GM04503 (cell line): ENCODE results near the gene ZNF460.
A peak's percentile ranks its signal among the peaks of the same experiment; 100 is the strongest.
"Not testable (repeated sequence)": the region's sequence is repeated elsewhere in the genome, so short reads cannot be mapped to it uniquely, and the experiment has no call there.

Source experiments
- DNase-seq: peaks from one replicate; pipeline ENCODE4 v3.0.0-alpha.2; 2012; ENCODE audit warnings: low read depth

ZNF460 gene

DNA sequence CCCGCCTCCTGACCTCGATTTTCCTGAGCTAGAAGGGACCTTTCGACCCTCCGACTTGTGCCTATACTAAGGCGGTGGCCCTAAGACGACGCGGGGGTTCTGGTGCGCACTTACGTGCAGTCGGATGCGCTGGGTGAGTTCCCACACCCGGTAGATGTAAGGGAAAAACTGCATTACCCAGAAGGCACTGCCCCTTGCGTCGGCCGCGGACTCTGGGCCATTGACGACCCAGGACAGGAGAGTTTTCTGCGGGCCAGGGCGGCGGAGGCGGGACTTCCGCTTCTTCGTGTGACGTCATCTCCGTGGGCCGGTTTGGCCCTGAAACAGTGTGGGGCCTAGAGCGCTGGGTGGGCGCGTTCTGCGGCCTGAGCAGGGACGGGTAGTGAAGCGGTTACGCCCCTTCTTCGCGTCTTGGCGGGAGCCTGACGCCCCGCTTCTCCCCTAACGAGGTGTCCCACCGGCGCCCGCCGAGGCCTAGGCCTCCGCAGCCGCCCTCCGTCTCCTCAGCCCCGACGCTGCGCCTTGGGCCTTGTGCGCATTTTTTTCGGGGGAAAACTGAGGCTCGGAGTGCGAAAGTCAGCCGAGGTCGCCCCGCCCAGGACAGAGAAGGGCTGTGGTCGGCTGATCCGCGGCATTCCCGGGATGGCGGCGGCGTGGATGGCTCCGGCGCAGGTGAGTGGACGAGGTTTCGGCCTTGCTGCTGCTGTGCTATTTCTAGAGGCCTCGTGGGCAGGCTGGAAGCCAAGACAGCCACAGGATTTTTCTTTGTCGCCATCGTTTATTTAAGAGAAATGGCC lies at the start of gene ZNF460:
Gene ZNF460, plus strand, starts transcription at position 321 of the 797 bp plus-strand sequence. Its CDS starts 322 bp downstream, at position 643.
- DNase-seq = peak; percentile 83

DNA sequence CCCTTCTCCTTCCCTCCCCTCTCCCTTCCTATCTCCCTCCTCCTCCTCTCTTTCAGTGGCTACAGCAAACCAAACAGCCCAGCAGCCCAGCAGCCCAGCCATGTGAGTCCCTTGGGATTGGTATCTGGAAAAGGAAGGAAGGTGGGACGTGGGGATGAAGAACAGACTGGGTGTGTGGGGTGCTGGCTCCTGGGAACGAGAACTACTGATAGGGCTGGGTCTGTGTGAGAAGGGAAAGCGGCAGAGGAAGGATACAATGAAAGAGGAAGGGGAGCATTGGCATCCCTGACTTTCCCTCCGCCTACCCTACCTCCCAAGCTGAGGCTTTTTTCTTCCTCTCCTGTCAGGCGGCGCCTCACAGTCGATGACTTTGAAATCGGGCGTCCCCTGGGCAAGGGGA lies 48.6 kb upstream of the ZNF460 start:
- DNase-seq = no peak

DNA sequence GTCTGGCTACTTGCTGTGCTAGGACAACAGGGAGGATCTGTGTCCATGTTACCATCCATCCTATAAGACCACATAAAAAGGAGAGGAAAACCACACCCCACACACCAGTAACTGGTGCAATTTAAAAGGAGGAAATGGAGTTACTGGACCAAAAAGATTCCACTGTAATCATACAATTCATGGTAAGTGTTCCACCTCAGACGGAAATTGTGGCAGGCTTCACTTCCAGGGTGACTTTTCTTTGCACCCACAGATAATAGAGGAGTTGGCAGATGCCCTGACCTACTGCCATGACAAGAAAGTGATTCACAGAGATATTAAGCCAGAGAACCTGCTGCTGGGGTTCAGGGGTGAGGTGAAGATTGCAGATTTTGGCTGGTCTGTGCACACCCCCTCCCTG lies 47.1 kb upstream of the ZNF460 start:
- DNase-seq = no peak

DNA sequence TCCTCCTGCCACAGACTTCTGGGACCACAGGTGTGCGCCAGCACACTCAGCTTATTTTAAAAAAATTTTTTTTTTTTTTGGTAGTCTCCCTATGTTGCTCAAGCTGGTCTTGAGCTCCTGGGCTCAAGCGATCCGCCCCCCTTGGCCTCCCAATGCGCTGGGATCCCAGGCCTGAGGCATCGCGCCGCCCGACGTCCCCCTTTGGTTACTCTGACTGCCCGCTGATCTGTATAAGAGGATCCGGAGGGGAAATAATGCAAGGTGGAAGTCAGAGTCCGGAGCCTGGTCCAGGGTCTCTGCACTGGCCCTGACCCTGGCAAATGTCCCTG lies 40.3 kb upstream of the ZNF460 start:
- no peak for DNase-seq

DNA sequence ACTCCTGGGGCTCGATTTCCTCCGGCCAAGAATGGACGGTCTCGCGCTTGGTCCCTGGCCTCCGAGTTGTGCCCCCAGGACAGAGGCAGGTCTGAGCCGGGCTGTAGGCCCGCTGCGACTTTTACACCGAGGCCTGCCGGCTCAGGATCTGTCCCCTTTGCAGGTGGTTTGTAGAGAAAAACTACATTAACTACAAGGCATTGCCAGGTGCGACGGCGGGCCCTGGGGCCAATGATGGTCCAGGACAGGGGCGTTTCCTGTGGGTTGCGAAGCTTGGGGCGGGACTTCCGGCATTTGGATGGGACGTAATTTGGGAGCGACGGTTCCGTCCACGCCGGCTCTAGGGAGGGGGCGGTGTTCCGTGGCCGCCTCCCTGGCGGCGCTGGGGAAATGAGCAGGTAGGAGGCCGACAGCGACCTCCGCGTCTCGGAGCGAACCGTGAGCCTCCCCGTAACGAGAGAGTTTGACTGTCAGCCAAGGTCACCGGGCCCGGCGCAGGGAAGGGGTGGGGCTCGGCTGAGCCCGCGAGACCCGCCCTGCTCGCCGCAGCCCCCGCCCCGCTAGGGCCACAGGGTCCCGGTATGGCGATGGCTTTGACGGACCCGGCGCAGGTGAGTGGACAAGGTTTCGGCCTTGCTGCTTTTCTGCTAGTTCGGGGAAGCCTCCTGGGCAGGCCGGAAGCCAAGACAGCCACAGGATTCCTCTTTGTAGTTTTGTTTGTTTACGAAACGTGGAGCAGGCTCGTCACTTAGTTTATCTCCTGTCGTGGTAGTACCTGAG lies 39.8 kb upstream of the ZNF460 start, which contains the start of gene ZNF805:
Gene ZNF805, plus strand, starts transcription at position 322 of the 780 bp plus-strand sequence. Its CDS starts 260 bp downstream, at position 582.
- peak; percentile 53 for DNase-seq

DNA sequence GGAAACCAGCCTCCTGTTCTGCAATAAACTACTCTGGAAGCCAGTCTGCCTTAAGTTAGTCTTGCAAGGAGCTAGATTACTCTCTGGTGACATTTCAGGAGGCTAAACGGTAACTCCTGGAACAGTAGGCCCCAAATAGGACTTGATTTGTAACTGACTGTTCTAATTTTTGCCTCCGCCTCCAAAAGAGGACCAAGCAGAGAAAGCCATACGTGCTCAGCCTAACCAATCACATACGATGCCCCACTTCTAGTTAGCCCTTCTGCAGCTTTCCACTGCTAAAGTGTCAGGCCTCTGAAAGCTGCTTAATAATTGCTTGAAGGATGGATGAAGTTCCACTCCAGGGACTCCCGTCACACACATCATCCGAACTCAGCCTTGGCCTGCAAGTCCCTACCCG lies 39.1 kb upstream of the ZNF460 start:
- no peak for DNase-seq

DNA sequence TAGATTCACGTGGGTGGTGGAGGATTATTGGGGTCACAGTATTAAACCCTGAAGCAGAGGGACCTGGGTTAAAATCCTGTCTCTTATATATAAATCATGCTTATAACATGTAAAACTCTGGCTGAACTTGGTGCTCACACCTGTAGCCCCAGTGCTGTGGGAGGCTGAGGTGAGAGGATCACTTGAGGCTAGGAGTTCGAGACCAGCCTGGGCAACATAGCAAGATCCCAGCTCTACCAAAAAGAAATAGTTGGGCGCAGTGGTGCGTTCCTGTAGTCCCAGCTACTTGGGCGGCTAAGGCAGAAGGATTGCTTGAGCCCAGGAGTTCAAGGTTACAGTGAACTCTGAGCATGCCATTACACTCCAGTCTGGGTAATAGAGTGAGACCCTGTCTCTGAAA lies 37.5 kb upstream of the ZNF460 start:
- DNase-seq = no peak

DNA sequence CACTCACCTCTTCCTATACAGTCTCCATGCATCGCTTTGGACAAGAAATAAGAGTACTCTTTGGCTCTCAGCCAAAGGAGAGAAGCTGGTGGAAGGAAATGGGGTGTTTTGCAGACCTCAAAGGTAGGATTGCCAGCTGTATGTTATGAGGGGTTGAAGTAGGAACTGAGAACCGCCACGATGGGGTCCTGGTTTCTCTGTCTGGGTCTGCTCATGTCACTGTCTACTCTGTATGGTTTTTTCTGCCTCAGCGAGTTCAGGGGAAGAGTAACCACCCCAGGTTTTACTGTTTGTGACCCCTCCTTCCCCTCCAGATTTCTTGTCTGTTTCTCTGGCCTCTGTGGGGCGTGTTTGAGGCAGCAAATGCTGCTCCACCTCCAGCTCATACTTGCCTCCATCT lies 35.8 kb upstream of the ZNF460 start:
- DNase-seq = no peak

DNA sequence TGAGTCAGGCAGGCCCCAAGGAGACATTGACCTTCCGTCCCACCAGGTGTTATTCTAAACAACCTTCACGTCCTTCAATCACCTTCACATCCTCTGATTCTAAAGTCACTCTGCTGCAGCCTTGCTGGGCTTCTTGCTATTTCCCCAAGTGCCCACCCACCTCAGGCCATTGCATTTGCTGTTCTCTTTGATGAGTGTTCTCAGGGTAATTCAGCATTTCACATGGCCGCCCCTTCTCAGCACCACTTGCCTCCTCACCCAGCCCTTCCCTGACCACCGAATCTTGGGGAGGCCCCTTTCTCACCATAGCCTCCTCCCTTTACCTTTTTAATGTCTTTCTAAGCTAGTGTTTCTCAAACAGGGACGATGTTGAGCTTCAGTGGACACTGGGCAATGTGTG lies 35.2 kb upstream of the ZNF460 start:
- DNase-seq = no peak

DNA sequence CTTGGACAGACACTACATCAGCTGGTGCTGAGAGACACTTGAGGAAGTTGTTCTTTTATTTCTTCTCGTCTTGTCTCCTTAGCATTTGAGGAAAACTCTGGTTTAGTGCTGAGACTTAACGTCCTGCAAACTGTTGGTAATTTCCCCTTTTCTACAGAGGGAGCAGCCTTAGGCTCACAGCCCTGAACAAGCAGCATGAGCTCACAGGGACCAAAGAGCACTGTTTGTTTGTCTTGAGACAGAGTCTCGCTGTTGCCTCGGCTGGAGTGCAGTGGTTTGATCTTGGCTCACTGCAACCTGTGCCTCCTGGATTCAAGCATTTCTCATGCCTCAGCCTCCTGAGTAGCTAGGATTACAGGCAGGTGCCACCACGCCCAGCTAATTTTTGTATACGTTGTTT lies 34.3 kb upstream of the ZNF460 start:
- no peak for DNase-seq

DNA sequence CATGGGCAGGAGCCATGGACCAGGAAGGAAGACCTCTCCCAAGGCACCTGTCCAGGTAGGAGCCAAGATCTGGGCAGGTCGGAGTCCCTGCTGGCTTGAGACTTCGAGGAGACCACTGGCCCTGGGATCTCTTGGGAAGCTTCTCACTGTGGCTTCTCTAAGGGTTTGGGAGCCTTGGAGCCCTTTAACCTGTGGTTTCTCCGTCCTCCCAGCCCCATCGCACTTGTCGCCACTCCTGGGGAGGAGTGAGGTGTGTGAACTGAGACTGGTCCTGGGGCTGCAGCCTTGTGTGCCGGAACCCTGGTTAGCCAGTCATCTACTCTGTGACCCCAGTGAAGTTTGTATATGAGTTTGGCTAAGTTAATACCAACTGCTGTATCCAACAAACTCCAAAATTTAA lies 31.6 kb upstream of the ZNF460 start:
- DNase-seq = no peak

DNA sequence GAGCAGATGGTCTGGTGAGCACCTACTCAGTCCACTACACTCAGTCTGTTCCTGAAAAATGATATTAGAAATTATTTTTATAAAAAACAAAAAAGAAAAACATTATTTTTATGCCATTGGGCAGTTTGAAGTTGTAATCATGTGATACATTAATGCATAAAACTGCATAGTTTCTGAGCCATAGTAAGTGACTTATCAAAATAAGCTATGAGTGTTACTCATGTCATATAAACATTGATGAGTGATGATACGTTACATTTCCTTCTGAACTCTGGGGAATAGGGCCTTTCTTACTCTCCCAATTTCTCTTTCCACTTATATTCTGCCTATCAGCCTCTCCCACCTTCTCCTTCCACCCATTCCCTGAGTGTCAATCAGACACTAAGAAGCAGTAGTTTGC lies 31.0 kb upstream of the ZNF460 start:
- no peak for DNase-seq

DNA sequence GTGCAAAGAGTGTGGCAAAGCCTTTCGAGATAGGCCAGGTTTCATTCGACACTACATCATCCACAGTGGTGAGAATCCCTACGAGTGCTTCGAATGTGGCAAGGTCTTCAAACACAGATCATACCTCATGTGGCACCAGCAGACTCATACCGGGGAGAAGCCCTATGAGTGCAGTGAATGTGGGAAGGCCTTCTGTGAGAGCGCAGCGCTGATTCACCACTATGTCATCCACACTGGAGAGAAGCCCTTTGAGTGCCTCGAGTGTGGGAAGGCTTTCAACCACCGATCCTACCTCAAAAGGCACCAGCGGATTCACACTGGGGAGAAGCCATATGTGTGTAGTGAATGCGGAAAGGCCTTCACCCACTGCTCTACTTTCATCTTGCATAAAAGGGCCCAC lies 26.5 kb upstream of the ZNF460 start:
- DNase-seq = not testable (repeated sequence)

DNA sequence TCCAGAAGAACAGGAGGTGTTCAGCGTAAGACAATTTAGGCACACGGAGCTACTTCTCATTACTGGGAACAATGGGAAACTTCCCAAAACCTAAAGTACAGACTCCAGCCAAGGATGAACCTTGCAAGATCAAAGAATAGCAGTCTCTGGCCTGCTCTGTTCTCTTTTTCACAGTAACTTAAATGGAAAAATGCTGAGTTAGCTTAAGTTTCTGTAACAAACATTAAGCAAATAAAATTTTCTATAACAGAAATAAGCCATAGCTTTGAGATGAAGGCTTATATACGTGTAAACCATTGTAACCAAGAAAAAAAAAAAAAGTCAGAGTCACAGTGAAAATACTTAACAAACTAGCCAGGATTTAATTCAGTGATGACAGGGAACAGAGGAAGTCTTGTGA lies 18.2 kb upstream of the ZNF460 start:
- no peak for DNase-seq

DNA sequence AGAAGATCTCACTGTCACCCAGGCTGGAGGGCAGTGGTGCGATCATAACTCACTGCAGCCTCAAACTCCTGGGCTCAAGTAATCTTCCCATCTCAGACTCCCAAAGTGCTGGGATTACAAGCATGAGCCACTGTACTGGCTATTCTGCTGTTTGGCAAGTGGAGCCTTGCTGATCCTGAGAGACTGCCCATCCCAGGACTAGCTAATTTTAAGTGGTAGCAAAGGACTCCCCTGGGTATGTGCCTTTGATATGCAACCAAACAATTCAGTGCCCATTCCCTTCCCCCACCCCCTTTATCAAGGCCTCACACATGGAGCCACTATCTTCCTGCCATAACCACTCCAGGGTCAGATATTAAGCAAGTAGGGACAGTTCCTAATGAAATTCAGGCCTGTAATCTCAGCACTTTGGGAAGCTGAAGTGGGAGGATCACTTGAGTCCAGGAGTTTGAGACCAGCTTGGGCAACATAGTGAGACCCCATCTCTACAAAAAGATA lies 17.0 kb upstream of the ZNF460 start:
- DNase-seq = no peak

DNA sequence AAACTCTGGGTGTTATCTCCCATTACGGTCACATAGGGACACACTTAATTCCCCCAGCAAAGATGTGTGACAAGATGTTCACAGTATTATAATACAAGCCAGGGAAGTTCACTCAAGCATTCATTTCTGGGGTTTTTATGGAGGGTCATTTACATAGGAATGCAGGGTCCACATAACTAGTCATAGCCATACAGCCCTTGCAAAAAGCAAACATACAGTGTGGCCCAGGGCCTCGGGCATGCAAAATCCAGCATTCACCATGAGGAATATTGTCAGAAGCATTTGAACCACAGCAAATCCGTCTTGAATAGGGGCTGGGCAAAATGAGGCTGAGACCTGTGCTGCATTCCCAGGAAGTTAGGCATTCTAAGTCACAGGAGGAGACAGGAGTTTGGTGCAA lies 13.0 kb upstream of the ZNF460 start:
- DNase-seq = no peak

DNA sequence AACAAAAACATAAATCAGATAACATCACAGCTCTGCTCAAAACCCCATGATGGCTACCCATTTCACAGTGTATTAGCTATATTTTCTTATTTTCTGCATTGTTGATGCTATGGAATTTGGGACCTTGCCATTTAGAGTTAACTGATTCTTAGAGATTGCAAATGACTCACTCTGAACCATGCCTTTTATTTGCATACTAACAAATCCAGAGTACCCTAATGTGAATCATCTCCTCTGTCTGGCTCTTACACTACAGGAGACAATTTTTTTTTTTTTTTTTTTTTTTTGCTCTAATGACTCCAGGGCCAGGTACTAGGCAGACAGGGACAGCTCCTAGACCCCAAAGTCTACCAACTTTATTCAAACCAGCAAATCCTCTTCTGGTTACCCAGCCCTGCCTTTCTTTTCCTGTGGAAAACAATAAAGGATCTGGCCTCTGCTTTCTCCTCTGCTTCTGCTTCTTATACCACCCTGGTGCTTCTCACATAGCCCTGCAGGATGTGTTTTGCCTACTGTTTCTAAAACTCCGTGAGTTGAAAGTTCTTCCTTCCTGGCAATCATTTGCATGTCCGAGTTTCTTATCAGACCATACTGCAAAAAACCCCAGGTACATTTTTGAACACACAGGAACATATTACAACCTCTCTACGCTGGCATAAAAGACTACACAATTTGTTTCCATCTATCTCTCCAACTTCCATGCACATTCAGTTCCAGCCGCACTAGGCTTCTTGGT lies 10.6 kb upstream of the ZNF460 start:
- DNase-seq = peak; percentile 64

DNA sequence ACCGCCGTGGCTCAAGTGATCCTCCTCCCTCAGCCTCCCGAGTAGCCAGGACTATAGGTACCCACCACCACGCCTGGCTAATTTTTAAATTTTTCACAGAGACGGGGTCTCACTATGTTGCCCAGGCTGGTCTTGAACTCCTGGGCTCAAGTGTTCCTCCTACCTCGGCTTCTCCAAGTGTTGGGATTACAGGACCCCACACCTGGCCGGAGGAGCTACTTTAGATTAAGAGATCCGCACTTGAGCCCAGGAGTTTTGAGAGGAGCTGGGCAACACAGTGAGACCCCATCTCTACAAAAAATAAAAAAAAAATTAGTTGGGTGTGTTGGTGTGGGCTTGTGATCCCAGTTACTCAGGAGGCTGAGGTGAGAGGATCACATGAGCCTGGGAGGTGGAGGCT lies 9.0 kb upstream of the ZNF460 start:
- no peak for DNase-seq

DNA sequence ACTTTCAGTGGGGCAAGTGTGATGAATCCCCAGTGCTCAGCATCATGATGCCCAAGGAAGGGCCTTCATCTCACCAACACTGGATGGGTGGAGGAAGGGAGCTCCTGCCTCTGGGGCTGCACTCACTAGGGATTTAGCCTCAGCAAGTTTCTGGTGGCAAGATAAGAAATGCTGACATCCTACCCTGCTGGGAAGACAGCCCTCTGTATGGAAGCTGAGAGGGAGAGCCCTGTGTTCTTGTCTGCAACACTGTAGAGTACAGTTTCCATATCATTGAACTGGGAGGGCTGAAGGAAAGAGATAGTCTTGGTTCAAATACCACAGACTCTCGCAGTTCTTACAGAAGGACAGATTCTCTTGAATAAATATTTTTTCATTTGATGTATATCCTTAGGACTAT lies 7.3 kb upstream of the ZNF460 start:
- no peak for DNase-seq

DNA sequence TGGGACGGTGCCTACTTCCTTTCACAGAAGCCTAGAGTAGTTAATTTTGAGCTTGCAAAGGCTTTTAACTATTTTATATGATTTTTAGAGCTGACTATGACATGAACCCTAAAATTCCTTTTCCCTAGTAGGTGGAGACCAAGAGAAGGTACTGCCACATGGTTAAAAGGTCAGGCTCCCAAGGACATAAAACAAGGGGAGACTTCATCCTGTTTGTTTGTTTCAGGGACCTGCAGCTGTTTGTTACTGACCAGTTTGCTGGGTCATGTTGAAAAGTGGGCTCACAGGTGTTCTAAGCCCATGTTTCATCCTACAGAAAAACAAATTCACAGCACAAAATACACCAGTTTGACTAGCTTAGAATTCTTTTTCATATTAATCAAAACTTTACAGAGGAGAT lies 3.9 kb upstream of the ZNF460 start:
- DNase-seq = no peak

DNA sequence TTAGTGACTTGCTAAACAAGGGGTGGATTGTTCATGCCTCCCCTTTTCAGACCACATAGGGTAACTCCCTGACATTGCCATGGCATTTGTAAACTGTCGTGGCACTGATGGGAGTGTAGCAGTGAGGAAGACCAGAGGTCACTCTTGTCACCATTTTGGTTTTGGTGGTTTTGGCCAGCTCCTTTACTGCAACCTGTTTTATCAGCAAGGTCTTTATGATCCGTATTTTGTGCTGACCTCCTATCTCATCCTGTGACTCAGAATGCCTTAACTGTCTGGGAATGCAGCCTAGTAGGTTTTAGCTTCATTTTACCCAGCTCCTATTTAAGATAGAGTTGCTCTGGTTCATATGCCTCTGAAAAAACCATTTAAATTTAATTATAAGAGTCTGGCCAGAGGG lies 1.8 kb upstream of the ZNF460 start:
- DNase-seq = peak; percentile 21

DNA sequence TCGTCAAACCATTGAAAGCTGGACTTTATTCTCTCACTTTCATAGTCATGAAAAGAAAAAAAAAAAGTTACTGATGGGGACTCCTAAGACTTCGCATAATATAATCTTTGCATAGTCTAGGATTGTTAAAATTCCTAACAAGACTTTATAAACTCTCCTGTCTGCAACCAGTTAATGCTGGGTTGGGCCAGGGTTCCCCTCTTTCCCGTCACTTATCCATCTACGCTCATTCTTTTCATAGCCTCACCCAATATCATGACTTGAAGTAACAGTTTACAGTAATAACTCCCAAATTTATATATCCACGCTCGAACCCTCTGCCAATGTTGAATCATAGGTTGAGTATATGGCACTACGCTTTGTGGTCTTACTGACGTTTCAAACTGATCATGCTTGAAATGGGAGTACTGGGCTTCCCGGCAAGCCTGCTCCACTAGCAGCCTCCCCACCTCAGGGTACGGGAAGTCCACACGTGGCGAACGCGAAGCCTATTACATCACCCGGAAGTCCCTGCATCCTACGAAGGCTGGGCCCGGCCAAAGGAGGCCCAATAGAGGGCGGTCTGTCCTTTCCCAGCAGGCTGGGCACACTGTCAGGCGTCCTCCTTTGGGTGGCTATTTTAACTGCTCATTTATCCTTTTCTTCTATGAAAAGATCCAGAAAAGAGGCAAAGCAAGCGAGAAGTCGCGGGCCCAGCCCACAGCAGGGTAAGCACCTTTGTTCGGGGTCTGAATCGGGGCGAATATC lies 694 bp upstream of the ZNF460 start:
- peak; percentile 76 for DNase-seq
